Measurements from ENCODE around the gene CCND2.

The CCND2 gene

GRCh38 chr12:4257442-4257841, 16.1 kb upstream of the CCND2 start:
- DNase-seq, result no peak

GRCh38 chr12:4259099-4259498, 14.5 kb upstream of the CCND2 start:
- no peak for DNase-seq

GRCh38 chr12:4261655-4262054, 11.9 kb upstream of the CCND2 start:
- no peak for DNase-seq

- DNase-seq, result no peak
Measured at GRCh38 chr12:4265280-4265679, 8.3 kb upstream of the CCND2 start.

- no peak for DNase-seq
Measured at GRCh38 chr12:4266990-4267389, 6.6 kb upstream of the CCND2 start.

- no peak for DNase-seq
Measured at GRCh38 chr12:4267704-4268328, 5.7 kb upstream of the CCND2 start.

- DNase-seq, result peak; percentile 76
Measured at GRCh38 chr12:4268329-4269181, 5.0 kb upstream of the CCND2 start.

- peak; percentile 98 for DNase-seq
Measured at GRCh38 chr12:4269279-4269991, 4.1 kb upstream of the CCND2 start.

GRCh38 chr12:4270016-4270830, 3.3 kb upstream of the CCND2 start:
- DNase-seq, result peak; percentile 57

GRCh38 chr12:4270831-4271716, 2.5 kb upstream of the CCND2 start:
- peak; percentile 89 for DNase-seq

- peak; percentile 93 for DNase-seq
Measured at GRCh38 chr12:4271717-4272423, 1.7 kb upstream of the CCND2 start.

GRCh38 chr12:4272424-4273272, 914 bp upstream of the CCND2 start:
- DNase-seq, result peak; percentile 92

- DNase-seq, result no peak
Measured at GRCh38 chr12:4273273-4273651, 300 bp upstream of the CCND2 start.

GRCh38 chr12:4274396-4275015, 944 bp downstream of the CCND2 start:
- DNase-seq, result peak; percentile 65

GRCh38 chr12:4275016-4275869, 1.7 kb downstream of the CCND2 start:
- DNase-seq, result peak; percentile 34

- no peak for DNase-seq
Measured at GRCh38 chr12:4275870-4276301, 2.3 kb downstream of the CCND2 start.

- peak; percentile 95 for DNase-seq
Measured at GRCh38 chr12:4276524-4277204, 3.1 kb downstream of the CCND2 start.

- DNase-seq, result no peak
Measured at GRCh38 chr12:4277205-4277543, 3.6 kb downstream of the CCND2 start.
